Panc1 (cell line): Measurements from ENCODE around the gene PDXDC1. TPM values are rescaled to one million over a fixed set of nuclear protein-coding genes. Genes with fewer than 3 reads are reported as not detected.
"Not testable (repeated sequence)": the region's sequence is repeated elsewhere in the genome, so short reads cannot be mapped to it uniquely, and the experiment has no call there.

Experiments
- ATAC-seq: fragments of 200-7000 bp; cut with Tn5 transposase; 2 replicates; pipeline ENCODE4 v1.9.1; 2020; ENCODE audit warnings: mild to moderate bottlenecking, moderate library complexity
- BruUV-seq: library from RNA; stranded (reverse); fragments of 400-500 nt; replicated peaks from 2 replicates; lab custom pipeline; 2021; lab: Mats Ljungman, UMichigan
- CTCF ChIA-PET: fragments of 300-600 bp; sonication (Branson Sonifier 250); formaldehyde crosslinking; loops from one replicate; lab custom pipeline; 2022; ENCODE audit warnings: antibody characterized with exemption; lab: Charles Lee
- POLR2A ChIA-PET: fragments of 300-600 bp; sonication (Branson Sonifier 250); formaldehyde crosslinking; loops from one replicate; lab custom pipeline; 2022; ENCODE audit warnings: antibody characterized with exemption; lab: Charles Lee
- DNase-seq: peaks from one replicate; pipeline ENCODE4 v3.0.0-alpha.2; 2010; ENCODE audit warnings: low read depth, low spot score
- H3K27ac ChIP-seq: 2 replicates; pipeline ENCODE4 v1.5.1; 2011; ENCODE audit warnings: mild to moderate bottlenecking, low read length, inconsistent platforms
- H3K27me3 ChIP-seq: fragments of 200-500 bp; sonication (Bioruptor generic); 2 replicates; pipeline ENCODE4 v1.6.0; 2014; ENCODE audit warnings: low read length, inconsistent platforms; ENCODE audit not compliant: control insufficient read depth, insufficient read depth
- H3K36me3 ChIP-seq: fragments of 200-500 bp; sonication (Bioruptor generic); 2 replicates; pipeline ENCODE4 v1.5.1; 2014; ENCODE audit warnings: inconsistent platforms, mild to moderate bottlenecking, low read length, moderate library complexity; ENCODE audit not compliant: control insufficient read depth, insufficient read depth
- H3K4me1 ChIP-seq: 2 replicates; pipeline ENCODE4 v1.5.1; 2011; ENCODE audit warnings: inconsistent platforms, mild to moderate bottlenecking, low read length, moderate library complexity; ENCODE audit not compliant: control insufficient read depth, insufficient read depth
- H3K4me3 ChIP-seq, 2 experiments: 2 replicates each; pipeline ENCODE4 v1.5.1; 2011 to 2012; ENCODE audit warnings: low read depth in 2 of 2, low read length in 2 of 2, mild to moderate bottlenecking in 2 of 2, inconsistent platforms in 1 of 2, moderate library complexity in 1 of 2
- H3K9me3 ChIP-seq: fragments of 200-500 bp; sonication (Bioruptor generic); 2 replicates; pipeline ENCODE4 v1.5.1; 2014; ENCODE audit warnings: low read depth, mild to moderate bottlenecking, inconsistent platforms, low read length, moderate library complexity; ENCODE audit not compliant: control insufficient read depth, insufficient read depth
- CTCF ChIP-seq: fragments of 450-650 bp; IDR thresholded peaks from 2 replicates; pipeline ENCODE4 v1.5.1; 2017; ENCODE audit warnings: mild to moderate bottlenecking
- POLR2AphosphoS5 ChIP-seq: IDR thresholded peaks from 2 replicates; pipeline ENCODE4 v1.6.1; 2012; ENCODE audit warnings: mild to moderate bottlenecking, low read depth, low read length, moderate library complexity
- SIN3A ChIP-seq: IDR thresholded peaks from 2 replicates; pipeline ENCODE4 v1.6.1; 2012; ENCODE audit warnings: low read depth, mild to moderate bottlenecking, low read length, moderate library complexity, borderline replicate concordance; ENCODE audit not compliant: insufficient read depth
- TCF7L2 ChIP-seq: IDR thresholded peaks from 2 replicates; pipeline ENCODE4 v1.6.1; 2011; ENCODE audit warnings: mild to moderate bottlenecking, low read depth, low read length, inconsistent platforms
- in situ Hi-C: cut with HindIII; loops from 2 replicates; pipeline ENCODE4 v1.10.0; 2016; ENCODE audit warnings: low sequenced_read_pairs, low pct_unique_long_range_greater_than_20kb
- intact Hi-C: fragments of 100-400 bp; cut with micrococcal nuclease; formaldehyde crosslinking; loops from one replicate; pipeline ENCODE4 v1.10.0; 2022; ENCODE audit not compliant: unreplicated experiment
- total RNA-seq: library from RNA; stranded (reverse); gene quantifications from one replicate; pipeline ENCODE4 v1.2.1, GENCODE V29; 2021; ENCODE audit not compliant: unreplicated experiment
- TF ChIP-seq, protein P1 (sequence below), 2 experiments: IDR thresholded peaks; 2 replicates each; pipeline ENCODE4 v1.6.1; 2011 to 2012; ENCODE audit warnings: low read depth in 2 of 2, control low read depth in 1 of 2, low read length in 1 of 2, mild to moderate bottlenecking in 1 of 2, moderate library complexity in 1 of 2; ENCODE audit not compliant: insufficient read depth in 1 of 2

PDXDC1 gene
- total RNA-seq, 1 experiment from 2014 or later = 103 TPM

DNA sequence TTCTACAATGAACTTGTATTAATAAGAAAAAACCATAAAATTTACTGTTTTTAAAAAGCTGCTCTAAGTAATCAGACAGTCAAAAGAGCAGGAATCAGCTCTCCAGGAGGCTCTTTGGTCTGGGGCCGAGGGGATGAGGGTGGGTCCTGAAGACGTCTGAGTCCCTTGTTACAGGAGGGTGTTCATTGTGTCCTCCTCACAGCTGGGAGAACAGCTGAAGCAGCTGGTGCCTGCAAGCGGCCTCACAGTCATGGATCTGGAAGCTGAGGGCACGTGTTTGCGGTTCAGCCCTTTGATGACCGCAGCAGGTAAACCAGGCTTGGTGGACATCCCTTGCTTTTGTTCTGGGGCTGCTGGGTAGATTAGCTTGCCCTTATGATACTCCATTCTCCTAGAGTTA is 54.9 kb downstream of the PDXDC1 start:
- peak; percentile 43 for ATAC-seq
- in situ Hi-C loops, H3K9me3 ChIP-seq, H3K4me3 ChIP-seq, H3K27ac ChIP-seq, H3K4me1 ChIP-seq, CTCF ChIA-PET, DNase-seq, BruUV-seq, H3K27me3 ChIP-seq, intact Hi-C loops: not testable (repeated sequence)
- TF ChIP-seq TCF7L2 = peak; percentile 72
- POLR2A ChIA-PET = interaction anchor here (0.6 kb wide), 1 partner anchor 22 kb away, joined by 3 read pairs; no protein-coding TSS in a partner anchor
- H3K36me3 ChIP-seq = peaks cover 10% of the 10 kb centered on the region; the same call in 1 of the 2 replicates

DNA sequence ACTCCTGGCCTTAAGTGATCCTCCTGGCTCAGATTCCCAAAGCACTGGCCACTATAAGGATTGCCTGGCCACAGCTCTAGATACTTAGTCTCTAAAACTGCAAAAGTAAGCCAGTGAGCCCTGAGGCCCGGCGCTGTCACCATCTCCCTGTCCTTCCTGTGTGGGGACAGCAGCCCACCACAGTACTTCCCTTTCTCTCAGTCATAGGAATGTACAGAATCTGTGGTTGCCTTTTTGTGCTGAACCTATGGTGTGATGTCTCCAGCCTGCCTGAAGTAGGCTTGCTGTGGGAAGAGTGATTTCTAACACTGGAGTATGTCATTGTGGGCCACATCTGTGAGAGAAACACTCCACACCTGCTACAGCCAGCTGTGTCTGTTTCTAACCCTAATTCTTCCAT is 56.4 kb downstream of the PDXDC1 start:
- no TSS peak for BruUV-seq
- Histone ChIP-seq H3K36me3 (peaks cover 10% of the 10 kb centered on the region; the same call in 1 of the 2 replicates), H3K4me1 (0 out of 2 replicates have a peak, but pooled peaks cover 4% of the 10 kb centered on the region), H3K4me3 (no peak overlapping the region), H3K9me3 (no peaks in the 10 kb centered on the region), H3K27ac (no peak overlapping the region), H3K27me3 (no peaks in the 10 kb centered on the region)
- POLR2A ChIA-PET = no interaction called here
- CTCF ChIA-PET = no interaction called here
- in situ Hi-C loops = no loop called here
- intact Hi-C loops = no loop called here
- DNase-seq = no peak
- ATAC-seq = no peak
- TF ChIP-seq TCF7L2 = no peak
- TF ChIP-seq POLR2AphosphoS5 = no peak
- TF ChIP-seq SIN3A = no peak
- TF ChIP-seq CTCF = no peak
- TF ChIP-seq, protein P1, sequence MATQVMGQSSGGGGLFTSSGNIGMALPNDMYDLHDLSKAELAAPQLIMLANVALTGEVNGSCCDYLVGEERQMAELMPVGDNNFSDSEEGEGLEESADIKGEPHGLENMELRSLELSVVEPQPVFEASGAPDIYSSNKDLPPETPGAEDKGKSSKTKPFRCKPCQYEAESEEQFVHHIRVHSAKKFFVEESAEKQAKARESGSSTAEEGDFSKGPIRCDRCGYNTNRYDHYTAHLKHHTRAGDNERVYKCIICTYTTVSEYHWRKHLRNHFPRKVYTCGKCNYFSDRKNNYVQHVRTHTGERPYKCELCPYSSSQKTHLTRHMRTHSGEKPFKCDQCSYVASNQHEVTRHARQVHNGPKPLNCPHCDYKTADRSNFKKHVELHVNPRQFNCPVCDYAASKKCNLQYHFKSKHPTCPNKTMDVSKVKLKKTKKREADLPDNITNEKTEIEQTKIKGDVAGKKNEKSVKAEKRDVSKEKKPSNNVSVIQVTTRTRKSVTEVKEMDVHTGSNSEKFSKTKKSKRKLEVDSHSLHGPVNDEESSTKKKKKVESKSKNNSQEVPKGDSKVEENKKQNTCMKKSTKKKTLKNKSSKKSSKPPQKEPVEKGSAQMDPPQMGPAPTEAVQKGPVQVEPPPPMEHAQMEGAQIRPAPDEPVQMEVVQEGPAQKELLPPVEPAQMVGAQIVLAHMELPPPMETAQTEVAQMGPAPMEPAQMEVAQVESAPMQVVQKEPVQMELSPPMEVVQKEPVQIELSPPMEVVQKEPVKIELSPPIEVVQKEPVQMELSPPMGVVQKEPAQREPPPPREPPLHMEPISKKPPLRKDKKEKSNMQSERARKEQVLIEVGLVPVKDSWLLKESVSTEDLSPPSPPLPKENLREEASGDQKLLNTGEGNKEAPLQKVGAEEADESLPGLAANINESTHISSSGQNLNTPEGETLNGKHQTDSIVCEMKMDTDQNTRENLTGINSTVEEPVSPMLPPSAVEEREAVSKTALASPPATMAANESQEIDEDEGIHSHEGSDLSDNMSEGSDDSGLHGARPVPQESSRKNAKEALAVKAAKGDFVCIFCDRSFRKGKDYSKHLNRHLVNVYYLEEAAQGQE (IDR thresholded peaks at IDR 0.05; ENCODE audit: insufficient read depth in 1 of 2, low read depth in 2 of 2, low read length in 1 of 2) = no peak

DNA sequence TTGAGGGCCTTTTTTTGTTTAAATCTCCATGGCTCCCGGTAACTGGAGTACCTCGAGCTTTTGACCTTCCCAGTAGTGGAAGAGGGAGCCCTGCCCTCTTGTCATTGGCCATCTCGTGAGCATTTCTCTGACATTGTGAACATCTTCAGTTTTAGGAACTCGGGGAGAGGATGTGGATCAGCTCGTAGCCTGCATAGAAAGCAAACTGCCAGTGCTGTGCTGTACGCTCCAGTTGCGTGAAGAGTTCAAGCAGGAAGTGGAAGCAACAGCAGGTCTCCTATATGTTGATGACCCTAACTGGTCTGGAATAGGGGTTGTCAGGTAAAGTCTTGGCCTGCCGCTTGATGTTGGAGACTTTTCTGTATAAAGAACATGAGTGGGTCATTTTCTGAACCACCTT is 56.8 kb downstream of the PDXDC1 start:
- no peak overlapping the region for H3K4me3 ChIP-seq
- H3K9me3 ChIP-seq = no peaks in the 10 kb centered on the region
- TF ChIP-seq SIN3A (no peak), CTCF (no peak), POLR2AphosphoS5 (no peak), TCF7L2 (no peak)
- TF ChIP-seq, protein P1 (IDR thresholded peaks at IDR 0.05; ENCODE audit: insufficient read depth in 1 of 2, low read depth in 2 of 2, low read length in 1 of 2) = no peak
- DNase-seq = no peak
- in situ Hi-C loops (no loop called here), intact Hi-C loops (no loop called here)
- no peak overlapping the region for H3K27ac ChIP-seq
- no peaks in the 10 kb centered on the region for H3K27me3 ChIP-seq
- POLR2A ChIA-PET = no interaction called here
- CTCF ChIA-PET = no interaction called here
- peaks cover 10% of the 10 kb centered on the region; the same call in 1 of the 2 replicates for H3K36me3 ChIP-seq
- no TSS peak for BruUV-seq
- ATAC-seq = no peak
- H3K4me1 ChIP-seq = 0 out of 2 replicates have a peak, but pooled peaks cover 4% of the 10 kb centered on the region
